ENCODE data around the gene HOXB4.

GRCh38 chr17:48601539-48602425 is 23.6 kb upstream of the HOXB4 start:
- no peak for TF ChIP-seq CTCF (IDR thresholded peaks at IDR 0.05)
- TF ChIP-seq MAX (IDR thresholded peaks at IDR 0.05; ENCODE audit: low read depth), result no peak
- TF ChIP-seq MEF2A (IDR thresholded peaks at IDR 0.05; ENCODE audit: borderline replicate concordance, low read depth), result no peak
- no peak for TF ChIP-seq USF2 (IDR thresholded peaks at IDR 0.05; ENCODE audit: borderline replicate concordance, low read depth, low read length)
- no peak for TF ChIP-seq SIN3A (IDR thresholded peaks at IDR 0.05; ENCODE audit: borderline replicate concordance, low read depth, low read length)
- TF ChIP-seq EP300 (IDR thresholded peaks at IDR 0.05; ENCODE audit: borderline replicate concordance in 1 of 2, low read depth in 1 of 2, low read length in 1 of 2), result no peak
- no peak for TF ChIP-seq USF1 (IDR thresholded peaks at IDR 0.05; ENCODE audit: borderline replicate concordance, low read depth)
- TF ChIP-seq ZBTB33 (IDR thresholded peaks at IDR 0.05; ENCODE audit: borderline replicate concordance, low read depth), result no peak
- TF ChIP-seq TAF1 (IDR thresholded peaks at IDR 0.05; ENCODE audit: borderline replicate concordance, low read depth, low read length), result no peak
- TF ChIP-seq RFX5 (IDR thresholded peaks at IDR 0.05; ENCODE audit: low read length), result no peak
- TF ChIP-seq GABPA (IDR thresholded peaks at IDR 0.05; ENCODE audit: low read depth), result no peak

Measured in SK-N-SH (cell line).